ENCODE measurements around the gene ELP5. TPM values are rescaled to one million over a fixed set of nuclear protein-coding genes. Genes with fewer than 3 reads are reported as not detected.

The ELP5 gene
- total and polyA plus RNA-seq, 3 donors from 2014 or later = 107 to 295 (median 123) TPM

DNA sequence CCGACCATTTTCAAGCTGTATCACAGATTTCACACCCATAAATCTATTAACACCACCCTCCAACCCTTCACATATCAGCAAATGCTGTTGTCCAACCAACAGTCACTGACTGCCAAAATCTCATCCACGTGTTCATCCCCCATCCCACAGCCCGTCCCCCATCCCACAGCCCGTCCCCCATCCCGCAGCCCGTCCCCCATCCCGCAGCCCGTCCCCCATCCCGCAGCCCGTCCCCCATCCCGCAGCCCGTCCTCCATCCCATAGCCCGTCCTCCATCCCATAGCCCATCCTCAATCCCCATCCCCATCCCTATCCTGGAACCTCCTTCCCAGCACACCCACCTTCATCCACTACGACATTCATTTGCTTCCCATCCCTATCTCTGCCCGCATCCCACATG, 46.5 kb upstream of the ELP5 start:
- H3K27me3 ChIP-seq = no peaks in the 10 kb centered on the region
- no peak for DNase-seq
- no peaks in the 10 kb centered on the region for H3K9me3 ChIP-seq
- H3K27ac ChIP-seq = peak overlapping the region in 1 of 2 donors; percentile 80
- intact Hi-C loops (cut with DNase I; ENCODE audit: low total_unique reads) = no loop called here
- WGBS, 2 donors = 35 to 46% methylated on average over 15 of the region's 15 CpGs
- H3K4me1 ChIP-seq = peaks cover 39% of the 10 kb centered on the region
- TF ChIP-seq, protein P1, sequence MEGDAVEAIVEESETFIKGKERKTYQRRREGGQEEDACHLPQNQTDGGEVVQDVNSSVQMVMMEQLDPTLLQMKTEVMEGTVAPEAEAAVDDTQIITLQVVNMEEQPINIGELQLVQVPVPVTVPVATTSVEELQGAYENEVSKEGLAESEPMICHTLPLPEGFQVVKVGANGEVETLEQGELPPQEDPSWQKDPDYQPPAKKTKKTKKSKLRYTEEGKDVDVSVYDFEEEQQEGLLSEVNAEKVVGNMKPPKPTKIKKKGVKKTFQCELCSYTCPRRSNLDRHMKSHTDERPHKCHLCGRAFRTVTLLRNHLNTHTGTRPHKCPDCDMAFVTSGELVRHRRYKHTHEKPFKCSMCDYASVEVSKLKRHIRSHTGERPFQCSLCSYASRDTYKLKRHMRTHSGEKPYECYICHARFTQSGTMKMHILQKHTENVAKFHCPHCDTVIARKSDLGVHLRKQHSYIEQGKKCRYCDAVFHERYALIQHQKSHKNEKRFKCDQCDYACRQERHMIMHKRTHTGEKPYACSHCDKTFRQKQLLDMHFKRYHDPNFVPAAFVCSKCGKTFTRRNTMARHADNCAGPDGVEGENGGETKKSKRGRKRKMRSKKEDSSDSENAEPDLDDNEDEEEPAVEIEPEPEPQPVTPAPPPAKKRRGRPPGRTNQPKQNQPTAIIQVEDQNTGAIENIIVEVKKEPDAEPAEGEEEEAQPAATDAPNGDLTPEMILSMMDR (IDR thresholded peaks at IDR 0.05) = no peak
- TF ChIP-seq POLR2A (IDR thresholded peaks at IDR 0.05) = no peak
- no peaks in the 10 kb centered on the region for H3K36me3 ChIP-seq (ENCODE audit: low read depth, missing control alignments)
- peak overlapping the region; percentile 52 to 55 for H3K4me3 ChIP-seq

- peak overlapping the region; percentile 55 to 71 for H3K27ac ChIP-seq
Measured at GRCh38 chr17:7207120-7208001, 44.7 kb upstream of the ELP5 start.

GRCh38 chr17:7208027-7208571, 43.9 kb upstream of the ELP5 start:
- intact Hi-C loops (cut with DNase I; ENCODE audit: low total_unique reads) = no loop called here
- no peak for TF ChIP-seq POLR2A (IDR thresholded peaks at IDR 0.05)
- TF ChIP-seq, protein P1 (IDR thresholded peaks at IDR 0.05) = no peak
- DNase-seq = no peak
- peaks cover 39% of the 10 kb centered on the region for H3K4me1 ChIP-seq
- no peaks in the 10 kb centered on the region for H3K27me3 ChIP-seq
- 44 to 58% methylated on average over 7 to 21 of the region's 21 CpGs for WGBS, 2 donors
- H3K36me3 ChIP-seq (ENCODE audit: low read depth, missing control alignments) = no peaks in the 10 kb centered on the region
- no peaks in the 10 kb centered on the region for H3K9me3 ChIP-seq
- H3K27ac ChIP-seq = no peak overlapping the region
- H3K4me3 ChIP-seq = no peak overlapping the region

More at GRCh38 chr17:7207120-7208001, 44.7 kb upstream of the ELP5 start:
- peak; percentile 46 for DNase-seq
- intact Hi-C loops (cut with DNase I; ENCODE audit: low total_unique reads) = no loop called here
- H3K27me3 ChIP-seq = no peaks in the 10 kb centered on the region
- peaks cover 39% of the 10 kb centered on the region for H3K4me1 ChIP-seq
- no peak overlapping the region for H3K4me3 ChIP-seq
- no peaks in the 10 kb centered on the region for H3K36me3 ChIP-seq (ENCODE audit: low read depth, missing control alignments)
- WGBS, 2 donors = 38 to 60% methylated on average over 15 to 23 of the region's 24 CpGs
- H3K9me3 ChIP-seq = no peaks in the 10 kb centered on the region
- TF ChIP-seq POLR2A (IDR thresholded peaks at IDR 0.05) = no peak
- TF ChIP-seq, protein P1 (IDR thresholded peaks at IDR 0.05) = no peak

DNA sequence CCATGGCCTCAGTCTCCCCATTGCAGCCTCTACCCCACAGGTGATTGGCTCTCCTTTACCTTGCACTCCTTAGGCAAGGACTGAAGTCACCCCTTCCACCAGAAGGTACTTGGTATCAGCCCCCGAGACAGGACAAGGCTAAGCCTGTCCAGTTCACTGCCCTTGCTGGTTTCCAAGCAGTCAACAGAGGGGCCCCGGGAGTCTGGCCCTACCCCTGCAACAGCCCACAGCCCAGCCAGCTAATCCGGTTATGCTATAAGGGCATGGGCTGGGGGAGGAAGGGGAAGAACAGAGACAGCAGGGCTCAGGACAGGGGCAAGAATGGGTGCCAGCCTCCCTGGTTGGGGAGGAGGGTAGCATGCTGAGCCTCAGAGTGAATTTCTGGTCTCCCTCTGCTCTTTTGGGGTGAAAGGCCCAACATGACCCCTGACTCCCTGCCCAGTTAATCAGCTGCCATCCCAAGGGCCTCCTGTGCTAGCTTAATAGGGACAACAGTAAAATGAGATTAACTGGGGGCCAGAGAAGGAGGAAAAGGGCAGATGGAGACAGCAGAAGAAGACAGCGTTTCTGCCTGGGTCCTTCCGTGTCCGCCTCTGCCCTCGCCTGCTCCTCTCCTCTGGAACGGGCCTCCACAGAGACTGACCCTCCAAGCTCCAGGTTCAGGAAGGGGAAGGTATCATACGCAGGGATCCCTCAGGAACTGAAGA, 43.1 kb upstream of the ELP5 start:
- no peak for DNase-seq
- Histone ChIP-seq H3K9me3 (no peaks in the 10 kb centered on the region), H3K4me1 (peaks cover 43% of the 10 kb centered on the region), H3K27me3 (no peaks in the 10 kb centered on the region), H3K4me3 (no peak overlapping the region), H3K27ac (no peak overlapping the region), H3K36me3 (ENCODE audit: low read depth, missing control alignments) (no peaks in the 10 kb centered on the region)
- 76 to 83% methylated on average over 8 to 9 of the region's 9 CpGs for WGBS, 2 donors
- TF ChIP-seq, protein P1 (IDR thresholded peaks at IDR 0.05) = no peak
- TF ChIP-seq POLR2A (IDR thresholded peaks at IDR 0.05) = no peak
- intact Hi-C loops (cut with DNase I; ENCODE audit: low total_unique reads) = no loop called here

All from testis (tissue), 3 donors.